Transverse colon (tissue), 4 donors: ENCODE measurements around the gene PKP3.

Experiments
- CTCF ChIP-seq, 5 experiments: fragments of 200-600 bp in 3 of 5; fragments of 450-650 bp in 2 of 5; sonication (generic) in 3 of 5; IDR thresholded peaks; 1 replicate in 2 of 5; 2 replicates in 3 of 5; pipeline ENCODE4 v1.5.1; 2016 to 2017; ENCODE audit warnings: antibody characterized with exemption in 5 of 5, inconsistent platforms in 3 of 5, mild to moderate bottlenecking in 2 of 5, moderate library complexity in 1 of 5
- EP300 ChIP-seq: sonication (generic); formaldehyde crosslinking; IDR thresholded peaks from one replicate; pipeline ENCODE4 v1.6.1; 2017; ENCODE audit warnings: antibody characterized with exemption, low read depth
- POLR2AphosphoS5 ChIP-seq, 3 donors: sonication (generic); formaldehyde crosslinking; IDR thresholded peaks; one replicate each; pipeline ENCODE4 v1.6.1; 2016; ENCODE audit warnings: antibody characterized with exemption in 3 of 3

GRCh38 chr11:417652-418342 is 23.8 kb downstream of the PKP3 start:
- TF ChIP-seq CTCF (IDR thresholded peaks at IDR 0.05) (no peak), POLR2AphosphoS5 (IDR thresholded peaks at IDR 0.05) (no peak), EP300 (no peak)
